ENCODE measurements around the gene CDKAL1.

- no peak for TF ChIP-seq ZNF8 (CRISPR knock-in tag; IDR thresholded peaks at IDR 0.05)
- TF ChIP-seq, protein P1, sequence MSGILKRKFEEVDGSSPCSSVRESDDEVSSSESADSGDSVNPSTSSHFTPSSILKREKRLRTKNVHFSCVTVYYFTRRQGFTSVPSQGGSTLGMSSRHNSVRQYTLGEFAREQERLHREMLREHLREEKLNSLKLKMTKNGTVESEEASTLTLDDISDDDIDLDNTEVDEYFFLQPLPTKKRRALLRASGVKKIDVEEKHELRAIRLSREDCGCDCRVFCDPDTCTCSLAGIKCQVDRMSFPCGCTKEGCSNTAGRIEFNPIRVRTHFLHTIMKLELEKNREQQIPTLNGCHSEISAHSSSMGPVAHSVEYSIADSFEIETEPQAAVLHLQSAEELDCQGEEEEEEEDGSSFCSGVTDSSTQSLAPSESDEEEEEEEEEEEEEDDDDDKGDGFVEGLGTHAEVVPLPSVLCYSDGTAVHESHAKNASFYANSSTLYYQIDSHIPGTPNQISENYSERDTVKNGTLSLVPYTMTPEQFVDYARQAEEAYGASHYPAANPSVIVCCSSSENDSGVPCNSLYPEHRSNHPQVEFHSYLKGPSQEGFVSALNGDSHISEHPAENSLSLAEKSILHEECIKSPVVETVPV (CRISPR knock-in tag; IDR thresholded peaks at IDR 0.05) = no peak
- TF ChIP-seq ZFP30 (CRISPR knock-in tag; IDR thresholded peaks at IDR 0.05) = no peak
- TF ChIP-seq ESRRG (CRISPR knock-in tag; IDR thresholded peaks at IDR 0.05) = no peak
- no peak for TF ChIP-seq POU6F1 (CRISPR knock-in tag; IDR thresholded peaks at IDR 0.05; ENCODE audit: borderline replicate concordance, low read depth)
- TF ChIP-seq ARNTL (CRISPR knock-in tag; IDR thresholded peaks at IDR 0.05; ENCODE audit: borderline replicate concordance, low read depth) = no peak
- no peak for TF ChIP-seq CSDC2 (CRISPR knock-in tag; IDR thresholded peaks at IDR 0.05)
- TF ChIP-seq ZC3H10 (CRISPR knock-in tag; IDR thresholded peaks at IDR 0.05) = no peak
- no peak for TF ChIP-seq BACH2 (CRISPR knock-in tag; IDR thresholded peaks at IDR 0.05; ENCODE audit: borderline replicate concordance)
- no peak for TF ChIP-seq TCF4 (CRISPR knock-in tag; IDR thresholded peaks at IDR 0.05; ENCODE audit: borderline replicate concordance)
- no peak for TF ChIP-seq TOX (CRISPR knock-in tag; IDR thresholded peaks at IDR 0.05; ENCODE audit: borderline replicate concordance)
- no peak for TF ChIP-seq RARB (CRISPR knock-in tag; IDR thresholded peaks at IDR 0.05)
Observed at GRCh38 chr6:20492099-20492498, 42.2 kb upstream of the CDKAL1 start.

Measured in SK-N-SH treated with all-trans-retinoic acid at 6 μM for 48 hours (cell line).